GM19328 (cell line): Measurements from ENCODE around the gene EIF4G3.

Experiments used
- ATAC-seq: cut with Tn5 transposase; IDR thresholded peaks from one replicate; pipeline ENCODE4 v1.9.1; 2021; ENCODE audit warnings: mild to moderate bottlenecking, moderate library complexity; ENCODE audit not compliant: unreplicated experiment

EIF4G3 gene

GRCh38 chr1:20770314-20771087 lies 406.2 kb downstream of the EIF4G3 start:
- ATAC-seq, result no peak

- ATAC-seq, result no peak
Observed at GRCh38 chr1:20767271-20767670, 409.4 kb downstream of the EIF4G3 start.

- no peak for ATAC-seq
Observed at GRCh38 chr1:20763417-20763816, 413.3 kb downstream of the EIF4G3 start.

GRCh38 chr1:20760322-20760721 lies 416.4 kb downstream of the EIF4G3 start:
- ATAC-seq, result no peak
